Kidney (tissue), 14 donors: Measurements from ENCODE around the gene STK16. TPM values are rescaled to one million over a fixed set of nuclear protein-coding genes. Genes with fewer than 3 reads are reported as not detected.
A peak's percentile ranks its signal among the peaks of the same experiment; 100 is the strongest.

ENCODE experiments used
- DNase-seq, 5 donors: peaks; one replicate each; pipeline ENCODE4 v3.0.0-alpha.2; 2013 to 2020
- FAIRE-seq: peaks from 2 replicates; lab custom pipeline; 2012; peaks lifted over from hg19 to GRCh38; lab: Jason Lieb, UNC
- H3K27ac ChIP-seq, 2 donors: one replicate each; pipeline ENCODE4 v1.7.0; 2013; ENCODE audit warnings: low read depth in 2 of 2, low read length in 2 of 2, inconsistent platforms in 1 of 2
- H3K27me3 ChIP-seq: one replicate; pipeline ENCODE4 v1.7.1; 2013; ENCODE audit warnings: low read length, inconsistent platforms; ENCODE audit not compliant: control insufficient read depth, insufficient read depth
- H3K36me3 ChIP-seq, 3 donors: one replicate each; pipeline versions ENCODE4 v1.7.0 to v1.7.1; 2013; ENCODE audit warnings: low read length in 3 of 3, control low read depth in 1 of 3, inconsistent platforms in 1 of 3; ENCODE audit not compliant: insufficient read depth in 3 of 3, control insufficient read depth in 2 of 3
- H3K4me1 ChIP-seq, 3 donors: one replicate each; pipeline versions ENCODE4 v1.7.0 to v1.7.1; 2013; ENCODE audit warnings: low read length in 3 of 3, inconsistent platforms in 1 of 3, low read depth in 1 of 3; ENCODE audit not compliant: control insufficient read depth in 2 of 3, insufficient read depth in 2 of 3
- H3K4me3 ChIP-seq, 3 donors: one replicate each; pipeline versions ENCODE4 v1.7.0 to v1.8.1; 2013; ENCODE audit warnings: low read length in 3 of 3, control low read depth in 1 of 3, inconsistent platforms in 1 of 3
- H3K9ac ChIP-seq, 3 donors: one replicate each; pipeline versions ENCODE4 v1.7.0 to v1.7.1; 2013; ENCODE audit warnings: low read length in 3 of 3, control low read depth in 1 of 3, inconsistent platforms in 1 of 3
- H3K9me3 ChIP-seq, 3 donors: one replicate each; pipeline versions ENCODE4 v1.7.0 to v1.7.1; 2013; ENCODE audit warnings: low read length in 3 of 3, control low read depth in 1 of 3, inconsistent platforms in 1 of 3; ENCODE audit not compliant: control insufficient read depth in 2 of 3, insufficient read depth in 1 of 3
- intact Hi-C: fragments of 100-400 bp; cut with DNase I; formaldehyde crosslinking; loops from one replicate; pipeline ENCODE4 v1.11.1; 2022
- polyA plus RNA-seq: library from polyadenylated mRNA; stranded (reverse); fragments of 350-450 nt; fragmentation: Illumina TruSeq; extraction: RNeasy Lipid Tissue Mini Kit (QIAGEN cat#74804); gene quantifications from one replicate; pipeline ENCODE4 v1.2.3, GENCODE V29; 2014; ENCODE audit warnings: low read depth, low replicate concordance; ENCODE audit not compliant: insufficient read depth
- total RNA-seq: library from RNA; stranded (reverse); fragmentation: NEBNext Ultra II Directional; extraction: Animal tissue kit (Norgen Biotek cat#: 25700); gene quantifications from one replicate; pipeline ENCODE4 v1.2.1, GENCODE V29; 2021
- TF ChIP-seq, protein P1 (sequence below): IDR thresholded peaks from 3 replicates; pipeline ENCODE4 v1.5.1; 2012; ENCODE audit warnings: mild to moderate bottlenecking, moderate library complexity, borderline replicate concordance; ENCODE audit not compliant: insufficient read depth; ENCODE audit errors: extremely low read depth
- donor health status: control.
- donor health status: control.
- donor health status: control.
- donor health status: control.
- donor health status: control.
- donor health status: DM: yes; HTN: yes; CAD: no.
- donor health status: Normal renal cell carcinoma (clear cell type).

STK16 gene
- total and polyA plus RNA-seq, 2 donors from 2014 or later: 29.9 to 53.8 TPM

DNA sequence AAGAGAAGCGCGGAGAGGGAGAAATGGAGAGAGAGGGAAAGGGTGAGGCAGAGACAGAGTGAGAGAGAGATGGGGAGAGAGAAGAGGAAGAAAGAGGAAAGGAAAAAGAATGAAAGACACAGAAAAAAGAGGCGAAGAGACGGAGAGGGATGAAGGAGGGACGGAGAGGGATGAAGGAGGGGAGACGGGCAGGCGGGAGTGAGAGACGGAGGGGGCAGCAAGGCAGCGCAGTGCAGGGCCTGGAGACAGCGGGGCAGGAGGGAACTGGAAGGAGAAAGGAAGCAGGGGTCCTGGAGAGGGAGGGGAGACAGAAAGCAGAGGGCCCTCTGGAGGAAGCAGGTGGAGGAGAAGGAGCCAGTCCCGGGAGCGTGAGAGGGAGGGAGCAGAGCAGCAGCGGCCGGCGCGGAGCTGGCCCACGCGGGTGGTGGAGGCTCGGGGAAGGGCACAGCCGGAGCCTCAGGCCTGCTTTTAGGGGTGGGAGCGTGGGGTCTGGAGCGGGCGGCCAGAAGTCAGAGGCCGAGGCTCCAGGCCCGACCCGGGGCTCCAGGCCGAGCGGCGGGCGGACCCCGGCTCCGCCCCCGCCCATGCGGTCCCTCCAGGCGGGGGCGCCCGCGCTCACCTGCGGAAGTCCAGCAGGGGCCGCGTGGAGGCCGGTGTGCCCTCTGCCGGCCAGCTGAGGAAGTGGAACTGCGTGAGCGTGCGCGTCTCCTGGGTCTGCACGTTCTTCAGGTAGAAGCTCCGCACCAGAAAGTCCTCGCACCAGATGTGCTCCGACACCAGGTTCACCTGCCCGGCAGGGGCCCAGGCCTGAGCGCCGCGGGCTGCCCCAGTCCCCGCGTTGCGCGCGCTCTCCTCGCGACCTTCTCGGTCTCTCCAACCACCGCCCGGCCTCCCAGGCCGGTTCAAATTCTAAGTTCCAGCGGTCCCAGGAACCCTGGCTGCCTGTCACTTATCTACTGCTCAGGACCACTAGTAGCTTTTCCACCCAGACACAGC is 49.4 kb downstream of the STK16 start:
- Histone ChIP-seq H3K4me3 (peak overlapping the region; percentile 32 to 59 (median 47)), H3K36me3 (no peaks in the 10 kb centered on the region), H3K9ac (peak overlapping the region in 2 of 3 donors; percentile 31 to 65), H3K27me3 (no peaks in the 10 kb centered on the region), H3K9me3 (no peaks in the 10 kb centered on the region), H3K27ac (peak overlapping the region in 1 of 2 donors; percentile 57), H3K4me1 (peaks cover 0 to 6% (median 3%) of the 10 kb centered on the region in 3 donors)
- TF ChIP-seq, protein P1, sequence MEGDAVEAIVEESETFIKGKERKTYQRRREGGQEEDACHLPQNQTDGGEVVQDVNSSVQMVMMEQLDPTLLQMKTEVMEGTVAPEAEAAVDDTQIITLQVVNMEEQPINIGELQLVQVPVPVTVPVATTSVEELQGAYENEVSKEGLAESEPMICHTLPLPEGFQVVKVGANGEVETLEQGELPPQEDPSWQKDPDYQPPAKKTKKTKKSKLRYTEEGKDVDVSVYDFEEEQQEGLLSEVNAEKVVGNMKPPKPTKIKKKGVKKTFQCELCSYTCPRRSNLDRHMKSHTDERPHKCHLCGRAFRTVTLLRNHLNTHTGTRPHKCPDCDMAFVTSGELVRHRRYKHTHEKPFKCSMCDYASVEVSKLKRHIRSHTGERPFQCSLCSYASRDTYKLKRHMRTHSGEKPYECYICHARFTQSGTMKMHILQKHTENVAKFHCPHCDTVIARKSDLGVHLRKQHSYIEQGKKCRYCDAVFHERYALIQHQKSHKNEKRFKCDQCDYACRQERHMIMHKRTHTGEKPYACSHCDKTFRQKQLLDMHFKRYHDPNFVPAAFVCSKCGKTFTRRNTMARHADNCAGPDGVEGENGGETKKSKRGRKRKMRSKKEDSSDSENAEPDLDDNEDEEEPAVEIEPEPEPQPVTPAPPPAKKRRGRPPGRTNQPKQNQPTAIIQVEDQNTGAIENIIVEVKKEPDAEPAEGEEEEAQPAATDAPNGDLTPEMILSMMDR: peak; percentile 99
- FAIRE-seq (no peak), DNase-seq (peak; percentile 91 to 94 (median 92))
- intact Hi-C loops: no loop called here

DNA sequence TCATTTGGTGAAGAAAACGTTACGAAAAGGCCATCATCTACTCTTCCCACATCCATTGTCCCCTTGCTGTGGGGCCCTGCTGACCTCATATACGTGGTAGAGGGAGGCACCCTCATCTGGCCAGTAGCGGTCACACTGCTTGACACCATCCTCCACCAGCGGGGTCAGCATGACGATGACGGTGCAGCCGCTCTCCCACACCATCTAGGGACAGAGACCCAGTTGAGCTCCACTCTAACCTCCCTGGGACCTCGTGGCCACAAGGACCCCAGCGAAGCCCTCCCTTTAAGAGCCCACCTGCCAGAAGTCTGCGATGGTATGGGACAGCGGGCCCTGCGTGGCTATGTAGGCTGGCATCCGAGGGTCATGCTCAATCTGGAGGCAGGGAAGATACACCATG is 50.9 kb downstream of the STK16 start:
- Histone ChIP-seq H3K27me3 (no peaks in the 10 kb centered on the region), H3K9ac (no peak overlapping the region), H3K4me3 (no peak overlapping the region), H3K36me3 (no peaks in the 10 kb centered on the region), H3K9me3 (no peaks in the 10 kb centered on the region), H3K27ac (no peak overlapping the region), H3K4me1 (peaks cover 0 to 6% (median 3%) of the 10 kb centered on the region in 3 donors)
- DNase-seq: peak in 2 of 5 donors; percentile 37 to 49
- intact Hi-C loops: no loop called here
- TF ChIP-seq, protein P1: no peak
- no peak for FAIRE-seq

GRCh38 chr2:219296631-219297391 is 51.5 kb downstream of the STK16 start:
- intact Hi-C loops: no loop called here
- H3K36me3 ChIP-seq: no peaks in the 10 kb centered on the region
- no peak for FAIRE-seq
- H3K4me3 ChIP-seq: no peak overlapping the region
- no peak overlapping the region for H3K27ac ChIP-seq
- no peak overlapping the region for H3K9ac ChIP-seq
- TF ChIP-seq, protein P1: no peak
- H3K4me1 ChIP-seq: peaks cover 0 to 6% (median 3%) of the 10 kb centered on the region in 3 donors
- no peaks in the 10 kb centered on the region for H3K9me3 ChIP-seq
- H3K27me3 ChIP-seq: no peaks in the 10 kb centered on the region
- DNase-seq: peak in 2 of 5 donors; percentile 27 to 47
